ENCODE results near the gene STOML2. TPM values are rescaled to one million over a fixed set of nuclear protein-coding genes. Genes with fewer than 3 reads are reported as not detected.

Gene STOML2
- total RNA-seq, 2 experiments from 2014 or later, result 208 to 211 TPM

GRCh38 chr9:35104586-35104985 is 1.7 kb upstream of the STOML2 start:
- Mint-ChIP-seq H3K27me3 (no peaks in the 10 kb centered on the region), H3K4me1 (ENCODE audit: low read depth) (peaks cover 20% of the 10 kb centered on the region), H3K9me3 (no peaks in the 10 kb centered on the region), H3K36me3 (ENCODE audit: low read depth) (peaks cover 29% of the 10 kb centered on the region), H3K27ac (no peak overlapping the region), H3K4me3 (no peak overlapping the region)
- ATAC-seq (no peak), DNase-seq (no peak)
- intact Hi-C loops (cut with micrococcal nuclease), result no loop called here
- TF ChIP-seq, protein P1, sequence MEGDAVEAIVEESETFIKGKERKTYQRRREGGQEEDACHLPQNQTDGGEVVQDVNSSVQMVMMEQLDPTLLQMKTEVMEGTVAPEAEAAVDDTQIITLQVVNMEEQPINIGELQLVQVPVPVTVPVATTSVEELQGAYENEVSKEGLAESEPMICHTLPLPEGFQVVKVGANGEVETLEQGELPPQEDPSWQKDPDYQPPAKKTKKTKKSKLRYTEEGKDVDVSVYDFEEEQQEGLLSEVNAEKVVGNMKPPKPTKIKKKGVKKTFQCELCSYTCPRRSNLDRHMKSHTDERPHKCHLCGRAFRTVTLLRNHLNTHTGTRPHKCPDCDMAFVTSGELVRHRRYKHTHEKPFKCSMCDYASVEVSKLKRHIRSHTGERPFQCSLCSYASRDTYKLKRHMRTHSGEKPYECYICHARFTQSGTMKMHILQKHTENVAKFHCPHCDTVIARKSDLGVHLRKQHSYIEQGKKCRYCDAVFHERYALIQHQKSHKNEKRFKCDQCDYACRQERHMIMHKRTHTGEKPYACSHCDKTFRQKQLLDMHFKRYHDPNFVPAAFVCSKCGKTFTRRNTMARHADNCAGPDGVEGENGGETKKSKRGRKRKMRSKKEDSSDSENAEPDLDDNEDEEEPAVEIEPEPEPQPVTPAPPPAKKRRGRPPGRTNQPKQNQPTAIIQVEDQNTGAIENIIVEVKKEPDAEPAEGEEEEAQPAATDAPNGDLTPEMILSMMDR (IDR thresholded peaks at IDR 0.05), result no peak
- POLR2A ChIA-PET, result interaction anchor here (0.6 to 3.9 kb wide), 3 partner anchors 9 to 33 kb away, joined by 4 to 40 read pairs (median 5); partner anchors contain the start of gene FANCG
- CTCF ChIA-PET, result interaction anchor here (1.2 to 2.4 kb wide), 2 partner anchors 10 to 25 kb away, joined by 4 to 14 read pairs; partner anchors contain the start of gene FANCG

DNA sequence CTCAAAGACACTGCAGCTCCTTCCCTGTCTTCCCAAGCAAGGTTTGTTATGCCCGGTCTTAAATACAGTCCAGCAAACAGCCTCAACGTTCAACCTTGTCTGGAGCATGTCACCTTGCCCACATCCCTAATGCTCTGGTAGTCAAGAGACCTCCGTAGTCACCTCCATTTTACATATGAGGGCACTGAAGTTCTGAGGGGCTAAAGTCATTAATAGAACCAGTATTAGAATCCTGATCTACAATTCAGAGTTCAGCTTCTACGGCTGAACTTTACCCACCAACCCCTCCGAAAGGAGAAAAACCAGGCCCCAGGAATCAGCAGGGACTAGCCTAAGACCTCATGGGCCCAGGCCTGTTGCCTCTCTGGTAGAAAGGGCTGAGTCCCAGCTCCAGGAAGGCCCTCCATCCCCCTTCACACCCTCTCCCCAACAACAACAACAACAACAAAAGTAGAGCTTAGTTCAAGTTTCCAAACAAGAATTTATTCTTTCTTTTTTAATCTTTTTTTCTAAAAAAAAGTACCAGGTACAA is 795 bp upstream of the STOML2 start:
- TF ChIP-seq, protein P1 (IDR thresholded peaks at IDR 0.05), result no peak
- no peaks in the 10 kb centered on the region for H3K27me3 Mint-ChIP-seq
- H3K4me1 Mint-ChIP-seq (ENCODE audit: low read depth), result peaks cover 22% of the 10 kb centered on the region
- CTCF ChIA-PET, result interaction anchor here (0.9 to 2.4 kb wide), 8 partner anchors 8 to 450 kb away, joined by 3 to 14 read pairs (median 4); partner anchors contain the start of gene FANCG
- peak overlapping the region; percentile 98 for H3K4me3 Mint-ChIP-seq
- POLR2A ChIA-PET, result interaction anchor here (1.5 to 3.9 kb wide), 7 partner anchors 9 to 32 kb away, joined by 5 to 40 read pairs (median 10); partner anchors contain the start of genes ATOSB, FANCG and VCP
- DNase-seq, result no peak
- no peaks in the 10 kb centered on the region for H3K9me3 Mint-ChIP-seq
- peaks cover 35% of the 10 kb centered on the region for H3K36me3 Mint-ChIP-seq (ENCODE audit: low read depth)
- intact Hi-C loops (cut with micrococcal nuclease), result no loop called here
- no peak for ATAC-seq
- peak overlapping the region; percentile 97 for H3K27ac Mint-ChIP-seq

DNA sequence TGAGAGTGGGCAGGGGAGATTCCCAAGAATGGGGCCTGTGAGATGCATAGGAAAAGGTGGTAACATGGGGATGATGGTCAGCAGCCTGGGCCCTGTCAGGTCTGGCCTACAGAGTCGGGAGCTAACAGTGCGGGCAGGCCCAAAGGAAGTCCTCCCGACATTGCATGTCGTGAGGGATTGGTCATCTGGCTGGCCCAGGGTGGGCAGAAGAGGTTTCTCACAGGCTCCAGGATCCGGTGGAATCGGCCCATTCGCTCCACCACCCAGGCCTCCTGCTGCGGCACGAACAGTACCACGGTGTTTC is 514 bp downstream of the STOML2 start:
- CTCF ChIA-PET, result interaction anchor here (1.1 to 1.7 kb wide), 5 partner anchors 8 to 400 kb away, joined by 3 to 7 read pairs (median 4); partner anchors contain the start of gene VCP
- intact Hi-C loops (cut with micrococcal nuclease), result no loop called here
- H3K27ac Mint-ChIP-seq, result peak overlapping the region; percentile 97
- peaks cover 22% of the 10 kb centered on the region for H3K4me1 Mint-ChIP-seq (ENCODE audit: low read depth)
- H3K4me3 Mint-ChIP-seq, result peak overlapping the region; percentile 98
- H3K9me3 Mint-ChIP-seq, result no peaks in the 10 kb centered on the region
- H3K36me3 Mint-ChIP-seq (ENCODE audit: low read depth), result peaks cover 36% of the 10 kb centered on the region
- H3K27me3 Mint-ChIP-seq, result no peaks in the 10 kb centered on the region
- POLR2A ChIA-PET, result interaction anchor here (1.1 to 3.9 kb wide), 8 partner anchors 8 to 373 kb away, joined by 3 to 40 read pairs (median 8); partner anchors contain the start of genes ATOSB, FANCG and VCP
- ATAC-seq, result peak; percentile 18
- no peak for DNase-seq
- TF ChIP-seq, protein P1 (IDR thresholded peaks at IDR 0.05), result no peak

- no peak for DNase-seq
- TF ChIP-seq, protein P1 (IDR thresholded peaks at IDR 0.05), result no peak
- ChIA-PET CTCF (interaction anchor here (1.3 to 6.5 kb wide), 6 partner anchors 8 to 198 kb away, joined by 3 to 83 read pairs (median 20); partner anchors contain the start of genes ATOSB and FANCG), POLR2A (interaction anchor here (1.0 to 7.8 kb wide), 3 partner anchors 19 to 459 kb away, joined by 3 to 101 read pairs (median 8); partner anchors contain the start of genes FANCG and VCP)
- no peaks in the 10 kb centered on the region for H3K9me3 Mint-ChIP-seq
- intact Hi-C loops (cut with micrococcal nuclease), result no loop called here
- H3K4me3 Mint-ChIP-seq, result no peak overlapping the region
- peaks cover 30% of the 10 kb centered on the region for H3K4me1 Mint-ChIP-seq (ENCODE audit: low read depth)
- no peaks in the 10 kb centered on the region for H3K27me3 Mint-ChIP-seq
- ATAC-seq, result no peak
- H3K36me3 Mint-ChIP-seq (ENCODE audit: low read depth), result peaks cover 44% of the 10 kb centered on the region
- no peak overlapping the region for H3K27ac Mint-ChIP-seq
Observed at GRCh38 chr9:35097573-35097972, 5.4 kb downstream of the STOML2 start.

Data from activated CD8-positive, alpha-beta T cell treated with anti-CD3 and anti-CD28 coated beads for 36 hours (primary cell).